GM18870 (cell line): Measurements from ENCODE around the gene NRK.
"Not testable (repeated sequence)": the region's sequence is repeated elsewhere in the genome, so short reads cannot be mapped to it uniquely, and the experiment has no call there.

ENCODE experiments used
- ATAC-seq: cut with Tn5 transposase; IDR thresholded peaks from one replicate; pipeline ENCODE4 v1.9.1; 2021; ENCODE audit warnings: moderate library complexity; ENCODE audit not compliant: unreplicated experiment

The NRK gene

GRCh38 chrX:105822138-105823091, at the start of gene NRK:
Gene NRK (plus strand): TSS chrX:105822539. CDS start chrX:105822846, 307 bp downstream.
- ATAC-seq: no peak

GRCh38 chrX:105773801-105774200, 48.5 kb upstream of the NRK start:
- ATAC-seq: no peak

DNA sequence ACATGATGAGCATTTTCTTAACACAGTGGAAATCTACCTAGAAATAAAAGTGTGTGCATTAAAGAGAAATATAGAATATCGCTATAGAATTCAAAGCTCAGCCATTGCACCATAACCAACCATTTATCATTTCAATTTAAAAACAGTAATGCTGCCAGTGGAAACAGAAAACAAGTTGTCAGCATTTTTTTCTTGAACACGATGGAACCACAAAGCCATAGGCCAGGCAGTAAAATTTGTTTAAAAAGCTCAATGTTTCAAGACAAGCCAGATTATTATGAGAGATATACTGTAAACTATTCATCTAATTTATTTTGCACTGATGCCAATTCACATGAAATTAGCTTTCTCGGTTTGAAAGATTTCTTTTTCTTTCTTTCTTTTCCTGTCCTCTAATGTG, 46.7 kb upstream of the NRK start:
- ATAC-seq: no peak

DNA sequence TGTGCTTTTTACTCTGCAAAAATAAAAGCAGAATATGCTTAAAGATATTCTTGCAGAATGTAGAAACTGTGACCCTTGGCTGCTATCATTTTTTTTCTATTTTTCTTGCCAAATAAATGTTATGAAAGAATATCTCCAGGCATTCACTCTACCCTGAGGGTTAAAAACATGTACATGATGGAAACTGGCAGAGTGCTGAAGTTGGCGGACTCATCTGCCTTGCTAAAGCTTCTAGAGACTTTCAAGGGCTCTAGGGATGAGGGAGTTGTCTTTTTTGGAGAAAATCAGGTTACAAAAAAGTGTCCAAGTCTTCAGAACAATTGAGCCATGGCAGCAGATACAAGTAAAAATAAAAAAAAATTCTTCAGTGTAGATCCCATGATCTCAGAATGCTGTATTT, 40.5 kb upstream of the NRK start:
- no peak for ATAC-seq

DNA sequence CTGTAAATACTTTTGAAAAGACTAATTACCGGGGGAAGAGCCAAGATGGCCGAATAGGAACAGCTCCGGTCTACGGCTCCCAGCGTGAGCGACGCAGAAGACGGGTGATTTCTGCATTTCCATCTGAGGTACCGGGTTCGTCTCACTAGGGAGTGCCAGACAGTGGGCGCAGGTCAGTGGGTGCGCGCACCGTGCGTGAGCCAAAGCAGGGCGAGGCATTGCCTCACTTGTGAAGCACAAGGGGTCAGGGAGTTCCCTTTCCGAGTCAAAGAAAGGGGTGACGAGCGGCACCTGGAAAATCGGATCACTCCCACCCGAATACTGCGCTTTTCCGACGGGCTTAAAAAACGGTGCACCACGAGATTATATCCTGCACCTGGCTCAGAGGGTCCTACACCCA, 25.5 kb upstream of the NRK start:
- not testable (repeated sequence) for ATAC-seq

DNA sequence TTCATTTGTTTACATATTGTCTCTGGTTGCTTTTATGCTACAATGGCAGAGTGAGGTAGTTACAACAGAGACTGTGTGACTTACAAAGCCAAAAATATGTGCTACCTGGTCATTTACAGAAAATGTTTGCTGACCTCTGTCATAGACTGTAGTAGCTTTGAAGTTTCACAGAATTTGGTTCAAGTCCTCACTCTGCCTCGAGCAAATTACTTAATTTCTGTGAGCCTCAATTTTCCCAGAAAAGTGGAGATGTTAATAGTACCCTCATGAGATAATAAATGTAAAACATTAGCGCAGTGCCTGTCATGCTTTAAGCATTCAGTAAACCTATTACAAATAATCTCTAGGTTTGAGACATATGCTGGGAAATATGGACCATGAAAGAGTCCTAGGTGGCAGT, 18.4 kb upstream of the NRK start:
- ATAC-seq: no peak

GRCh38 chrX:105805655-105806054, 16.7 kb upstream of the NRK start:
- ATAC-seq: not testable (repeated sequence)

DNA sequence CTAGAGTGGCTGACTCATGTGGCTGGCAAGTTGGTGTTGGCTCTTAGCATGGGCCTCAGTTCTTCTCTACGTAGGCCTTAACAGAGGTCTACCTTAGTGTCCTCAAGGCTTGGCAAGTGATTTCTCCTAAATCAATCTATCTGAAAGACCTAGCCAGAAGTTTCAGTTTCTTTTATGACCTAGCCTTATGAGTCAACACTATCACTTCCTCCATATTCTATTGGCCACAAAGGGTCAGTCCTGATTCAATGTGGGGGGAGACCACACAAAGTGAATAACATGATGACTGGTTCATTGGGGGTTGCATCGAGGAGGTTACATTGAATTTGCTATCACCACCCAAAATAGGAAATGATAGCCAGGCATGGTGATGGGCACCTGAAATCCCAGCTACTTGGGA, 5.8 kb upstream of the NRK start:
- no peak for ATAC-seq

DNA sequence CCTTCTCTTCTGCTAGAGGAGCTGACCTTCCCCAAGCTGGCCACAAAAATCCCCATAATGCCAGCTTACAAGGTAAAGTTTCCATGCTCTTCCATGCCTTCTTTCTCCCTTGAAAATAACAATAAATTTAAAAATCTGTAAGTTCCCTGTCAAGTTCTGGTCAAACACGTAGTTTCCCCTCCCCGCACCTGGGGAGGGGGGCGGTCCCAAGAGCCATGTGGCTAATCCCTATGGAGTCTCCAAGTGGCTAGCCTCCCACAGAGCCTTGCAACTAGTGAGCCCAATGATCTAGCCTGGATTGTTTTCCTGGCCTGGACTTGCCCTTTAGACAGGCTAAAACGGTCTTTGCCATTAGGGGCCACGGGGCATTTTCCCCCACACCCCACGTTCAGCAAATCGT, 2.1 kb upstream of the NRK start:
- ATAC-seq: no peak

DNA sequence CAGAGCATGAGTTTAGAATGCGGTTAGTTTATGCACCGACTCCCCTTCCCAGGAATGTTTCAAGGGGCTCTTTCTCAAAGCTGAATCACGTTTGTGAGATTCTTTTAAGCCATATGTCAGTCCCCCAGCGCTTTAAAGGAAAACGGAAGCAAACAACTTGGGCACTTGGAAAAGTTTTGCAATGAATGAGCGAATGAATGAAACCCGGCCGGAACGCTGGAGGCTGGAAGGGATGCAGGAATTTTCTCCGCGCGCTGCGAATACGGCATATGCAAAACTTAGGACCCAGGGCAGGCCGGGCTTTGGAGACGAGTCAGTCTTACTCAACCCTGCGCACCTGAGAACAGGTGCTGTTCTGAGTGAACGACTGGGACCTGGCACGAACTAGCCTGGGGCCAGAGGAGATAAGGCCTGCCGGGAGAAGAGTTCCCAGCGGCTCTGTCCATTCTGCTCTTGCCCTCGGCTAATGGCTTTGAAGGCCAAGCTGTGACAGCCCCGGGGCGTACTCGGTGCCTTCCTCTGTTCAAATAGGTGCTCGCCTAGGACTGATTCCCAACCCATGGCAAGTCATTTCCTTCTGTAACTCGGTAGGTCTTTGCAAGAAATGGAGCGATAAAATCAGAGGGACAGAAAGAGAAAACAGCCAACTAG, 743 bp upstream of the NRK start:
- no peak for ATAC-seq

DNA sequence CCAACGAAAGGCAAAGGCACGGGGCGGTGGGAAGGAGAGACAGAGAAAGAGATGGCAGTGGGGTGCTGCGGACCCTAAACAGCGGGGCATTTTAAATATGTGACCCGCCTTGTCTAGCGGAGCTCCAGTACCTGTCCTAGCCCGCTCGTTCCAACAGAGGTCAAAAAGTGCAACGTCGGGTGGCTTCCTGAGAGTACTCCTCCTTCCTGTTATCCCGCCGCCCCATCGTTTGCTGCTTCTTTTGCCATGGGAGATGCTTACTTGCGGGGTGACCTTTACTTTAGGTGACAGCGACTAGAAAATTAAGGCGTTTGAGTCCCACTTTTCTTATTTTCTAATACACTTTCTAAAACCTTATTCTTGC, 735 bp downstream of the NRK start:
- no peak for ATAC-seq

DNA sequence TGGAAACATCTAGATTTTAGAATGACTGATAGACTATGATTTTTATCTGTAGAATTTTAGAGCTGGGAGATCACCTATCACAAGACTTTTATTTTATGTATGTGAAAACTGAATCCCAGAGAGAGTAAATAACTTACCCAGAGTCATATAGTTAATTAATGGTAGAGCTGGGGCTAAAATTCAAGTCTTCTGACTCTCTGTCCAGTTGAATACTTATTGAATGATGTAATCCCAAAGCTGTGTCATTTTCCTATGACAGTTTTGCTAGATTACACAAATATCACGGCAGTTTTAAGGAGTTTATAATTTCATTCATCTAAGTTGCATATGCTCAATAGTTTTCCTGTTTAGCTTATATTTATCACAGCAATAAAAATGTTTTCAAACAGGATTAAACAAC, 6.7 kb downstream of the NRK start:
- ATAC-seq: no peak

DNA sequence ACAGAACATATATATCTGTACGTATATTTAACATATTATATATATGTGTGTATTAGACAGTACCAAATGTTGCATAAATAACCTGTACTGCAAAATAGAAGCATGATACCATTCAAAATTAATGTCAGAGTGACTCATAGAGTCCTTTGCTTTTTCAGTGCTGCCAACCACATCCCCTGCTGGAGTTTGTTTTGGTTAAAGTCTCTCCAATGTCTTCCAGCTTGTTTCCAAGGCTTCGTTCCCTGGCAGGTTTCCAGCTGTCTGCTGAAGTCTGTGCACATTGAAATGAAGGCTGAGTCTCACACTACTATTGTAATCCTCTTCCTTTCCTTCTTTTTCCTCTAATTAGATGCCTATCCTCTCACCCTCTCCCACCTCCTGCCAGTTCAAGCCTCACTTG, 14.9 kb downstream of the NRK start:
- ATAC-seq: no peak

- ATAC-seq: no peak
Observed at GRCh38 chrX:105845631-105846030, 23.3 kb downstream of the NRK start.

DNA sequence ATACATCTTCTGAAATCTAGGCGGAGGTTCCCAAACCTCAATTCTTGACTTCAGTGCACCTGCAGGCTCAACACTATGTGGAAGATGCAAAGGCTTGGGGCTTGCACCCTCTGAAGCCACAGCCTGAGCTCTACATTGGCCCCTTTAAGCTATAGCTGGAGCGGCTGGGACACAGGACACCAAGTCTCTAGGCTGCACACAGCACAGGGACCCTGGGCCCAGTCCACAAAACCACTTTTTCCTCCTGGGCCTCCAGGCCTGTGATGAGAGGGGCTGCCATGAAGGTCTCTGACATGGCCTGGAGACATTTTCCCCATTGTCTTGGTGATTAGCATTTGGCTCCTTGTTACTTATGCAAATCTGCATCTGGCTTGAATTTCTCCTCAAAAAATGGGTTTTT, 27.8 kb downstream of the NRK start:
- ATAC-seq: not testable (repeated sequence)

GRCh38 chrX:105865709-105866108, 43.4 kb downstream of the NRK start:
- ATAC-seq: no peak

DNA sequence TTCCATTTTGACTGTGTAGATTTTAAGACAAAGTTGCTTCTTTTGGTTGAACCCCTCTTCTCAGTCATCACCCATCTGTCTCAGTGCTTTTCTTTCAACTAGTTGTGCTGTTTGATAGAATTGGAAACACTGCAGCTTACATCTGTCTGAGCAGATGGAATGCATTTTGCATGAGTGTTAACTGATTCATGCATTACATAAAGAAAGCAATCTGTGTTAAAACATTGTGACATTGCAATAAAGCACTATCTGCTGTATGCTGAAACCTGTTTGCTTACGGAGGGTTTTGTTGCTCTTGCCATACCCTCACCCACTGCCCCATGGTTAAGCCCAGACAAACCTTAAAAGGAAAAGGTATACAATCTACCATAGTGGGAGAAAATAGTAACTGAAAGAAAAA, 47.4 kb downstream of the NRK start:
- ATAC-seq: no peak

GRCh38 chrX:105870445-105870844, 48.1 kb downstream of the NRK start:
- ATAC-seq: no peak

- ATAC-seq: no peak
Observed at GRCh38 chrX:105872941-105873340, 50.6 kb downstream of the NRK start.

DNA sequence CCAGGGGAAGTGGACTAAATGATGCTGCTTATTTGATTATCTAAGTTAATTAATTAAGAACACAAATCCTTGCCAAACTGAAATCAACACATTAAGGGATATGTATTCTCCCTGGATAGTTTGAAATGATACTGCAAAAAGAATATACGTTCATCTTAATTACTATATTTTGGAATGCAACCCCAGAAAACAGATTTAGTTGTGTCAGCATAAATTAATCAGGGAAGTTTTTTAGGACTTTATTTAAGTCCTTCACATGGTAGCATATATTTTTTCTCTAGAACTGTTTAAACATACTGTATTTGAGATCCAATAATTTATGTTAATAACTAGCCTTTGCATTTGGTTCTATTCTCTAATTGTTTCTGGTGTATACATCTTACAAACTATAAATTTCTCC, 52.5 kb downstream of the NRK start:
- ATAC-seq: no peak

DNA sequence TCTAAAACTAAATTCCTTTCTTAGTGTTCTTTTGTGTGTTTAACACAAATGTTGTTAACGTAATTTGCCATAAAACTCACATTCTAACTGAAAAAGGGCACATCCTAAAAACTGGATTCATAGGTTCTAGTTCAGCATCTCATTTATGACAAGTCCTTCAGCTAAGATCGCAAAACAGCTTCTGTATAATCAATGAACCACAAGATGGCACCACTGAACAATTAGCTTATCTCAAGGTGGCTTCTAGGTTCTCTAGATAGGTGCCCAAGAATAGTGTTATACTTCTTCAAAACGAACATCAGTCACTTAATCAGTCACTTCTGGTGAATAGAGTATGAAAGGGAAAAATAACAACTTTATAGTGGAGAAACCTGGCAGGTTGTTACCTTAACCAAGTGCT, 54.3 kb downstream of the NRK start:
- no peak for ATAC-seq

- no peak for ATAC-seq
Observed at GRCh38 chrX:105880491-105880890, 58.2 kb downstream of the NRK start.
